HFF-Myc (cell line): ENCODE measurements around the gene SGMS2.
"Not testable (repeated sequence)": the region's sequence is repeated elsewhere in the genome, so short reads cannot be mapped to it uniquely, and the experiment has no call there.

Experiments
- DNase-seq: peaks from one replicate; pipeline ENCODE4 v3.0.0-alpha.2; 2011; ENCODE audit warnings: low read depth; ENCODE audit errors: extremely low read depth
- H3K4me3 ChIP-seq: replicated peaks from 2 replicates; pipeline ENCODE4 v1.5.1; 2011; ENCODE audit warnings: low read depth, mild to moderate bottlenecking, control low read depth, low read length
- CTCF ChIP-seq: IDR thresholded peaks from 2 replicates; pipeline ENCODE4 v1.5.1; 2012; ENCODE audit warnings: mild to moderate bottlenecking, low read depth, low read length, control low read depth; ENCODE audit errors: missing control alignments

The SGMS2 gene

DNA sequence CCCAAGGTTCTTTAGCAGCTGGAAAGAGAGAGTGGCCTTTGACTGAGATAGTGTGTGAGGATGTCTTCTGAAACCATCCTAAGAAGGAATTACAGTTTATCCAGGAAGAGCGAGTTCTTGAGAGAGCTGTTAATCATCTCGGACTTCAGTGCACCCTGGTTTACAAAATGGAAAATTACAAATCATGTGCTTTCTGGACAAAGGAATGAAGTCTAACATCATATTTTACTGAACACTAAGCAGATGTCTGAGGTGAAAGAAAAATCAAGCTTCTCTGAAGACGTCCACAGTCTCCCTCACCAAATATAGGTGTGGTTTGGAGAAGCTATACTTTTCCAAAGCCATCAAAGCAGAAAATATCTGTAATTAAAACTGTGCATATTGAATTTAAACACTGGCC, 75.8 kb downstream of the SGMS2 start:
- no peak for TF ChIP-seq CTCF
- no peak for DNase-seq
- H3K4me3 ChIP-seq: no peak overlapping the region

GRCh38 chr4:107901213-107901934, 76.6 kb downstream of the SGMS2 start:
- no peak for TF ChIP-seq CTCF
- no peak overlapping the region for H3K4me3 ChIP-seq
- DNase-seq: no peak

DNA sequence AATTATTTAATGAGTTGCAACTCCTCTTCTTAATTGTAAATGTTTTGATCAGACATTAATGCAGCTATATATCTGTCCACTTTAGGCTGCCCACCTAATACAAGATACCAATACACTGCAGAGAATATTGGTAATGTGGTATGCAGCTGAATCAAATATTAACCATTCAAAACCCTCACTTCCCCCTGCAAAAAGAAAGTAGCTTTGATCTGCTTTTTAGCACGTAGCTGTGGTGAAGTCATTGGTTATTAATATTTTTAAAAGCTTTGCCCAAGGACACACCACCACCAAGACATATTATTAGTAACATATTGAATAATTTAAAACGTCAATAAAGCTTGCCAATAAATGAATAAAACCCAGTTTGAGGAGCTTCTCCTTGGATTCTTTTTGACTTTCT, 78.0 kb downstream of the SGMS2 start:
- DNase-seq: no peak
- TF ChIP-seq CTCF: no peak
- no peak overlapping the region for H3K4me3 ChIP-seq

- not testable (repeated sequence) for H3K4me3 ChIP-seq, DNase-seq
These were observed 80.3 kb downstream of the SGMS2 start for GRCh38 chr4:107905082-107905481.

DNA sequence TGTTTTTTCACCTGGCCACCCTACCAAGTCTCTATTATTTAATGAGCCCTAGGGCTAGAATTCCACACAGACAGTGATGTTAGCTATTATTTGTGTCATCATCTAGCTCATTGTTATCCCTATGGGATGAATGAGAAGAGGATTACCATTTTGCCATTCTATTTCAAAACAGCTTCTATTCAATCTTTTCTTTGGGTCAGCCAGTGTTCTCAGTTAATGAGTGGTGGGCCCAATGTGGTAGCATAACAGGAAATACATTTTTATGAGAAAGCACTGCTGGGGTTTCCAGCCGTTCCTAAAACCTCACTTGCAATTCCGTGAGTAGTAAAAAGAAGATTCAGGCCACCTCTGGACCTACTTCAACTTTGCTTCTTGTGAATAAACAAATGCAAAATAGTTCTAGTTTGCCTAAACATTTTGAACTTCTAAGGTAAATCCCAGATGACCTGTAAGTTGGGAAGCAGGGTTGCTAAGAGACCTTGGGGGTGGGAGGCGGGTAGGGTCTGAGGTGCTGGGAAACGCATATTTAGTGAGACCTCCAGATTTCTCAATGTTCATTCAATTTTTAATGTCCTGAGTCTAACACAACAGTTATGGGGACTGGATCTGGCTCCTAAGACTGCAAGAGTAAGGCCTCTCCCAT, 81.8 kb downstream of the SGMS2 start:
- H3K4me3 ChIP-seq: no peak overlapping the region
- no peak for TF ChIP-seq CTCF
- no peak for DNase-seq

DNA sequence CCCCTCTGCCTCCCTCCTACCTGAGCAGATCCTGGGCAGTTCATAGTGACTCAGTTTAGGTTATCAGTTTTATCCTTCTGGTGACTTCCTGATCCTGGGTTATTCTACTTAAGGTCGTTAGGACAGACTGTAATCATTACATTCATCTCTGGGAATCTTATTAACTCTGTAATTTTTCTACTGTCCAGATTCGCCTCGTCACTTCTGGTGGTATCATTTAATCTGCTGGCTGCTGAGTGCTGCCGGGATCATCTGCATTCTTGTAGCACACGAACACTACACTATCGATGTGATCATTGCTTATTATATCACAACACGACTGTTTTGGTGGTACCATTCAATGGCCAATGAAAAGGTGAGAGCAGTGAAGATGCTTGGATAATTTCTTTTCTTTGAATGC, 83.6 kb downstream of the SGMS2 start:
- no peak overlapping the region for H3K4me3 ChIP-seq
- TF ChIP-seq CTCF: no peak
- no peak for DNase-seq

DNA sequence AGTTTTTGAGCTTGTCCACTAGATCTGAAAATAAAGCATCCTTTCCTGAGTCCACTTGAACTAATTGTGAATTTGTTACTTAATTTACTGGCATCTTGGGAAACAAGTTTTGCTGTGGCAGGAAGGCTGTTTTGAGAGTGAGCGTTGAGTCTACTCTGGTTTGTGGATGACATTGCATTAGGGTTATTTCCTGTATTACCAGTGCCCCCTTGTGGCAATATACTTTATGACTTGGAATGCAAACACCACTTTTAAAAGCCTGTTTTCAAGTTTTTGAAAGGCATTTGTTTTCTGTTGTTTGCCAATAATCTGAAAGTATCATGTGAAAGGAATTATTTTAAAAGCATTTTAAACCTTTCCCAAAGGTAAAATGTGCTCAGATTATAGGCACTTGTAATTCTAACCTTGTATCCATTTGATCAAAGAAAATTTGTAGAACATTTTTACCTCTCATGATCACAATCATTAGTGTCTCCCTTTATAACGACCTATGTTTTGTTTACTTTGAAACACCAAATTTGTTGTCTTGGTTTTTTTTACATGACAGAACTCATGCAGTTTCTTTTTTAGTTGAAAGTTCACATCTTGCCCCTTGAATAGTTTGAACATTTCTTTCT, 88.7 kb downstream of the SGMS2 start:
- TF ChIP-seq CTCF: peak; percentile 54
- H3K4me3 ChIP-seq: no peak overlapping the region
- no peak for DNase-seq
